Renal pelvis (tissue), 4 donors: Measurements from ENCODE around the gene SLC24A4. TPM values are rescaled to one million over a fixed set of nuclear protein-coding genes. Genes with fewer than 3 reads are reported as not detected.
"Not testable (repeated sequence)": the region's sequence is repeated elsewhere in the genome, so short reads cannot be mapped to it uniquely, and the experiment has no call there.

Experiments
- DNase-seq: peaks from one replicate; pipeline ENCODE4 v3.0.0-alpha.2; 2013
- polyA plus RNA-seq, 3 donors: library from polyadenylated mRNA; unstranded; fragments of 120-200 nt; gene quantifications; one replicate each; pipeline ENCODE4 v1.2.1, GENCODE V29; 2013; ENCODE audit not compliant: insufficient read length in 3 of 3

The SLC24A4 gene
- polyA plus RNA-seq, 3 donors: 0.13 to 0.47 (median 0.19) TPM

DNA sequence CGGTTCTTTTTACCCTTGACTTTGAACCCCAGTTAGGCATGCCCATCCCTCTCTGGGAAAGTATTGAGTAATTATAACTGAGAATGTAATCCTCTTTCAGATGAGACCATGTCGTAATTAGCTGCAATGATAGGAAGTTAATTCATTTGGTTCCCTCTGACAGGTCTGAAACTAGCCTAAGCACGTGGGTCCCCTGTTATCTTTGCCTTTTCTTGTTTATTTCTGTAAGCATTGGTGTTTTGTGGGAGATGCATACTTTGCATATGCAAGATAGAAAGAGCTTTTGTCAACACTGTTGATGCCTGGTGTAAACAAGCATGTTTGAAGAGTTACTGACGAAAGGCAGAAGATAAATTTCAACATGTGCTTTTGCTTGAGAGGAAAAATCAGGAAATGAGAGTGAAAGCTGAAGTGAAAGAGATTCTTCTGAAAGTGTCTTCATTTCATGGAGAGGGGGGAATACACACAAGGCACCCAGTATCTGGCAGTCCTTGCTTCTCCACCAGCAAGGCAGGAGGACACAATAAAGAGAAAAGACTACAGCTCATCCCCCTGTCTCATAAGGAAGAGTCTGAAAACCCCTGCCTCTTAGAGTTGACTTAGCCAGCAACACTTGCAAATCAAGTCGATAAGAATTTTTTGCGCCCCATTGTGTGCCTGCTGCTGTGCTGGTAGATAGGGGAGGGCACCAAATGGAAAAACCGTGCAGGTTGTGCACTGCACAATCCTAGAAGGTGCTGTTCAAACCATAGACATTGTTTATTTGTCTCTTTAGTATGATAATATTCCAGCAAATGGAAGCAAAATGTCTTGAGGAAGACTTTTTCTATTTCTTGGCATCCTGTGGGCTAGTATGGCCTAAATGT, 77.8 kb downstream of the SLC24A4 start:
- DNase-seq: no peak

DNA sequence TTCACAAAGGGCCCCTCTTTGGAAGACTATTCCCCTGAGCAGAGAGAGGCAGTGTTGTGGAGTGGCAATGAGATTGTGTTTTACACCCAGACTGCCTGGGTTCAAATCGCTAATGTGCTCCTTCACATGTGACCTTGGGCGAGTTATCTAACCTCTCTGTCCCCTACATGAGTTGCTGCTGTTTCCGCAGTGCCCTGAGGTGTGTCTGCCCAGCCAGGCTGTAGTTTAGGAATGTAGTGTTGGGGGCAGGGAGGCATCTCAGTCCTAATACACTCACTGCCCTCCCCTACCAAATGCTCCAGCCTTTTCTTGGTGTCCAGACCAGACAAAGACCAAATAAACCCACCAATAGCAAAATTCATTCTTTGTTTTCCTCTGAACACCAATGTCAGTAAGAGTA, 78.6 kb downstream of the SLC24A4 start:
- no peak for DNase-seq

DNA sequence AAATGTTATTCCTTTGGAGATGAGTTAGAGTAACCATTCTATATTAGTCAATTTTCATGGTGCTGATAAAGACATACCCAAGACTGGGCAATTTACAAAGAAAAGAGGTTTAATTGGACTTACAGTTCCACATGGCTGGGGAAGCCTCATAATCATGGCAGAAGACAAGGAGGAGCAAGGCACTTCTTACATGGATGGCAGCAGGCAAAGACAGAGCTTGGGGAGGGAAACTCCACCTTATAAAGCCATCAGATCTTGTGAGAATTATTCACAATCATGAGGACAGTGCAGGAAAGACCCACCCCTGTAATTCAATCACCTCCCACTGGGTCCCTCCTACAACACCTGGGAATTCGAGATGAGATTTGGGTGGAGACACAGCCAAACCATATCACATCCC, 79.5 kb downstream of the SLC24A4 start:
- not testable (repeated sequence) for DNase-seq

DNA sequence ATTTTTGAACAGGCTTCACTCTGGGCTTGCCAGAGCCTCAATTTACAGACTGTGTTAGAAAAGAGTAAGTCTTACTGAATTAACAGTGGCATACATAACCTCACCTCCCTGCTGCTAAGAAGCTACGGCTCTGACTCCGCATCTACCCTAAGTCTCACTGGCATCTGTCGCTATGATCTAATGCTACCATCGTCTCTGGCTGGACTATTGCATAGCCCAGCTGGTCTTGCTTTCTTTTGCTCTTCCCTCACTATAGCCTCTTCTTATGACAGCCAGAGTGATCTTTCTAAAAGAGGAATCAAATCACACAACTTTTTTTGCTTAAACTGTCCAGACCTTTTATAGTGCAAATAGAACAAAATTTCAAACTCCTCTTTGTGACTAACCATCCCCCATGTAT, 81.1 kb downstream of the SLC24A4 start:
- no peak for DNase-seq

DNA sequence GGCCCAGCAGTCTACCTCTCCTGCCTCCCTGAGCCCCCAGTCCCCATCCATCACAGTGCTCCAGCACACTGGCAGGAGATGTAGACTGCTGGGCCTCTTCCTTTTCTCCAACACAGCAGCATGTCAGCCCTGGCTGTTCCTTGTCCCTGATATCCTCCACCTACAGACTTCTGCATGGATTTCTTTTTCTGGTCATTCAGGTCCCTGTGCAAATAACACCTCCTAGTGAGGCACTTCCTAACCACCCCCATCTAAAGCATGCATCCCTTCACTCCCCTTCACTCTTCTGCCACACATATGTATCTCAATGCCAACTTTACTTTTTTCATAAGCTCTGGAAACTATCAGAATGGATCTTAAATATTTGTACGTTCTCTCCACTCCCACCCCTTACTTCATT, 81.5 kb downstream of the SLC24A4 start:
- DNase-seq: no peak

DNA sequence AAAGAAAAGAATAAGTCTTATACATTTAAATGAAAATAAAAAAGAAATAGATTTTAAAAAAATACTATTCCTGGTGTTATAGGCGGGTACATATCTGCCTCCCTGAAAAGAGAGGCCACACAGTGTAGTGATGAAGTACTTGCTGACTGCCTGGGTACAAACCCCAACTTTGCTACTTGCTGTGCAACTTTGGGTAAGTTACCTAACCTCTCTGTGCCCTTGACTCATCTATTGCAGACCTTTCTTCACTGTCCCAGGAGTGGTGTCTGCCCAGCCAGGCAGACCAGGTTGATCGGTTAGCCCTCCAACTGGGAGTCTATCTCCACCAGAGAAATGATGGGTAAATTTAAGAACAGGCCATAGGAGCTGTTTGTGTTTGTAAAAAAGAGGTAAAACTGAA, 82.0 kb downstream of the SLC24A4 start:
- DNase-seq: no peak

DNA sequence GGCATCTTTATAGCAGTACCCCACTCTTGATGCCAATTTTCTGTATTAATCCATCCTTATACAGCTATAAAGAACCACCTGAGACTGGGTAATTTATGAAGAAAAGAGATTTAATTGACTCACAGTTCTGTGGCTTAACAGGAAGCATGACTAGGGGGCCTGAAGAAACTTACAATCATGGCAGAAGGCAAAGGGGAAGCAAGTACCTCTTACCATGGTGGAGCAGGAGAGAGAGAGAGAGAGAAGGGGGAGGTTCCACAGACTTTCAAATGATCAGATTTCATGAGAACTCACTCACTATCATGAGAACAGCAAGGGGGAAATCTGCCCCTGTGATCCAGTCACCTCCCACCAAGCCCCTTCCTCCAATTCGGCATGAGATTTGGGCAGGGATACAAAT, 84.4 kb downstream of the SLC24A4 start:
- no peak for DNase-seq

DNA sequence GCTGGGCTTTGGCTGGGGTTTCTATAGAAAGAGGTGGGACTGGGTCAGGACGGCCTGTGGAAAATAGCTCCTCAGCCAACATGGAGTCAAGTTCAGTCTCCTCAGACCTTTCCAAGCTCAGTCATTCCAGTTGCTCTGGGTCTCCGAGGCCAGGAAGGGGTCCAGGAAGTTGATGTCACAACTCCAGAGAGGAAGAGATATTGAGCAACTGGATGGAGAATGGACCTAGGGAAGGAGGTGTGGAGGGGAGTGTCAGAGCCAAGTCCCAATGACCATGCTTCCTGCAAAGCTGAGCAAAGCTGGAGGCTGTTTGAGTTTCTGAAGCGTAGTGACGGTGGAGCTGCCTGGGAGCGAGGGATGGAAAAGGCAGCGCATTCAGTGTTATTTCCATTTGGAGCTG, 86.1 kb downstream of the SLC24A4 start:
- DNase-seq: no peak

DNA sequence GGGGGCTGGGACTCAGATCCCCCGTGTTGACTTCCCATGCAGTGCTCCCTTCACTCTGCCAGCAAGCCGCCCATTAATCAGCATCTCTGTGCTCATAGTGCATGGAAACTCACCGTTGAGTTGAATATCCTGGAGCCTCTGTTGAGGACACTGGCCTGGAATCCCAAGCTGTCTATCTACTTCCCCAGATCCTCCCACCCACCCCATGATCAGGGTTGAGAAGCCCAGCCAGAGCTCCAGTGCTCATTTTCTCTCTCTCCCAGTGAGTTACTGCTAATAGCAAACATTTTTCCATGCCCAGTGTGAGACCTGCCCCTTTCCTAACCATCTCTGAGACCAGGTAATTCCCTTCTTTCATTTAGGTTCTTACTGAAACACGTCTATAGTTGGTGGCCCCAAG, 88.2 kb downstream of the SLC24A4 start:
- DNase-seq: no peak

DNA sequence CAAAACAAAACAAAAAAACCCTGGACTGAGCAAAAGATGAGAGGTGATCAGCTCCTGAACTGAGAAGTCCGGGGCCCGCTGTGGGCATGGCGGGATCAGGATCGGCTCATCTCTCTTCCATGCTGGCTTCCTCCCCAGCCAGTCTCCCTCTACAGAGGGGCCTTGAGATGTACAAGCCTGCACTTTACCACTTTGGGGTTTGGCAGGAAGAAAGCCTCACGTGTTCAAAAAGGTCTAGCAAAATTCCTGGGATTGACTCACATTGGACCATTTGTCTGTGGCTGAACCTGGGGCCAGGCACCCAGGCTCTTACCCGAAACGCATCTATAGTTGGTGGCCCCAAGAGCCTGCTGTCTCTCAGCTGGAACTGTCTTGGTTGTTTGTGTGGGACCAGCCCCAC, 89.0 kb downstream of the SLC24A4 start:
- no peak for DNase-seq

DNA sequence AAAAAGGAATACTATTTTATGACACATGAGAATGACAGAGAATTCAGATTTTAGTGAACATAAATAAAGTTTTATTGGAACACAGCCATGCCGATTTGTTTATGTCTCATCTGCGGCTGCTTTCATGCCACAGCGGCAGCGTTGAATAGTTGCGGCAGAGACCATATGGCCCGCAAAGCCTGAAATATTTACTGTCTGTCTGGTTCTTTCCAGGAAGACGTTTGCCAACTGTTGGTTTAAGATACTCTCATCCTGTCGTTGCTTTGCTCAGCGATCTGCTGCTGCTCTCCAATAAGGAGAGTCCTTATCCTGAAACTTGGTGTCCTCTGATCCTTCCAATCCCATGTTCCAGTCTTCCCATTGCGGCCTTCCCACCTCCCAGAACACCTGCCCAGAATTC, 89.9 kb downstream of the SLC24A4 start:
- DNase-seq: no peak

DNA sequence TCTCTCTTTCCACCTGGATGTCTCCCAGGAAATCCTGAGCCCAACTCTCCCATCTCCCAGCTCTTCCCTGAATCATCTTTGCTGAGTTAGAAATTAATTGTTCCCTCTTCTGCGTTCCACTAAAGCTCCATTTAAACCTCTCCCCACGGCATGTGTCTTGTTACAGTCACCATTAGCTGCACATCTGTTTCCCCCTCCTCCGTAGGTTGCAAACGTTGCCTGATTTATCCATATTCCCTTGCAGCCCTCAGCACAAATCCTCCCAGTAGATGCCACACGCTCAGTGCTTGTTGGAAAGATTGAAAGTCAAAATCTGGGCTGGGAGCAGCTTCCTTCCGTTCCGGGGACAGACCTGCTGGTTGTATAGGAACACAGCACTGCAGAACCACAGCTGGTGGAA, 90.4 kb downstream of the SLC24A4 start:
- DNase-seq: no peak

DNA sequence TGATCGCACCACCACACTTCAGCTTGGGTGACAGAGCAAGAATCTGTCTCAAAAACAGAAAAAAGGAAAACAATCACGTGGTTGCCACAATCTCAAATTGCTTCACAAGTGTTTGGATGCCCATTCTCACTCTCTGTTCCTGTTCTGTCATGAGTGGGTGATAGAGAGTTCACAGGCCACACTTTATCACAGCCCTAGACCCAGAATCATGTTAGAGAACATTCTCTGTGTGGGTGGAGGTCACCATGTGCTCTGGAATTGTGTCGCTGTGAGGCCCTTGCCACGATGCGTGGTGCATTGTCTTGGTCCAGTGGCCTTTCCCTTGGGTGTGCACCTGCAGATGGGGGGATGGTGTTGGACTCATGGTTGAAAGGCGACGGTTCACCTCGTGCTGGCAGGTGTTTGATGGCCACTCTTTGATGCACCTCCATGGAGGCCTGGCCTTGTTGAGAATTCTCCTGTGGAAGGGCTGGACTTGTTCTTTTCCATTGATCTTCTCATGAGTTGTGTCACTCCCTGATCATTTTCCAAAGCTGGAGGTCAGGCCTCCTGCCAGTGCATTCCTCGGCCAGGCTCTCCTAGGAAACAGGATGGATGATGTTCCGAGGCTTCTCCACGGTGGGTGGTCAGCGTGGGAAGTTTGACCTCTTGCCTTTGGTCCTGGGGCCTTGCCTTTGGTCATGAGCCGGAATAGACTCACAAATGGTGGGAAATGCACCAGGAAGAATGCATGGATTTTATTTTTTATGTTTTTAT, 91.9 kb downstream of the SLC24A4 start:
- no peak for DNase-seq

DNA sequence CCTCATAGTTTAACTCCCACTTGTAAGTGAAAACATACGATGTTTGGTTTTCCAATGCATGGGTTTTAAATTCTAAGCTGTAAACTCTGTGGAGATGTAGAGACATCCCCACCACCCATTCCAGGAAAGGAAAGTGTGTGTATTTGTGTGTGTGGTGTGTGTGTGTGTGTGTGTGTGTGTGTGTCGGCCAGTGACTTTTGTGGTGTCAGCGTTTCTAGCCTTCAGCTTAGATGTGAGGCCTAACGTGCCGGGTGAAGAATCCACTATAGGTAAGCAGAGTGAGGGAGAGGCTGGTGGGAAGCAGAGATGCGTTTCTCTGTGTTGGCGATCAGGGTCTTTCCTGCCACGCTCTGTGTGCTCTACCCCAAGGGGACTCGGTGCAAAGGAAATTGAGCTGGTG, 93.0 kb downstream of the SLC24A4 start:
- no peak for DNase-seq

DNA sequence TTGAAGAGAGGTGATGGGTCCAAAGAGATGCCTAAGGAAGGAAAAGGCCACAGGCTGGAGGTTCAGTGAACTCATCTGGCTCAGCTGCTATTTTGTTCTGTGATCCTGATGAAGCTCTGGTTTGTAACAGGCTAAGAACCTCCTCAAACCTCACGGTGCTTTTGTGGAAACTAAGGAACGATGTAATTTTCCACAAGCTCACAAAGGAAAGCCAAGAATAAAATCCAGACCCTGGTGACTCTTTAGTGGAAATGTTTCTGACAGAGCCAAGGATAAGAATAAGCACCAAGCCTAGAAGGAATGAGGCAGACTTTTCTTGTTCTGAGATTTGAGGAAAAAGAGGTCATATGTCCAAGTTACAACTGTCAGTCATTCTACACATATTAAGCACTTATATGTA, 93.6 kb downstream of the SLC24A4 start:
- DNase-seq: no peak

DNA sequence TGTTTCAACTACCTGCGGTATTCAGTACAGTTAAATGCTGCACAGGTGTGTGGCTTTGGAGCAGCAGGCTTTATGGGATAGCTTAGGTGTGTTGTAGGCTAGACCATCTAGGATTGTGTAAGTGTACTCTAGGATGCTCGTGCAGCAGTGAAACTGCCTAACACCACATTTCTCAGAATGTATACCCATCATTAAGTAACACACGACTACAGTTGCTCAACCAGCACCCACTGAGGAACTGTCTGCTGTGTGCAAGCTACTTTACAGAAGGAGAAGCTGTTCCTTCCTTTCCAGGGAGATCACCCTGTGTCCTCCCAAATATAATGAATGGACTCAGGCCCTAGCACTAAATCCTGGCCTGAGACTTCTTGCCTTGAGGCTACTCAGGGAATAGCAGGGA, 94.8 kb downstream of the SLC24A4 start:
- no peak for DNase-seq

DNA sequence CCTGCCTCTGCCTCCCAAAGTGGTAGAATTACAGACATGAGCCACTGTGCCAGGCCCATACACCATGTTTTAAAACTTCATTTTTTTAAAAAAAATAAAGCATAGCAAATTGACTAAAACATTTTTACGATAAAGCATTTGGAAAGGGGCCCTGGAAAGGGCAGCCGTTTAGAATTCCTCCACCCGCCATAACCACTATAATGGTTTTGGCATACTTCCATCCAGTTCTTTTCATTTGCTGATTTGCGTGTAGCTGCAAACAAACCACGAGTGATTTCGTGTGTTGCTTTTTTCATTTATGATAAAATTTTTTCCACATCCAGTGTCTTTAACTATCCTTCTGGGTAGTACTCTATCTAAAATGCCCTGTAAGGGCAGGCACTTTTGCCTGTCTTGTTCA, 98.8 kb downstream of the SLC24A4 start:
- no peak for DNase-seq

DNA sequence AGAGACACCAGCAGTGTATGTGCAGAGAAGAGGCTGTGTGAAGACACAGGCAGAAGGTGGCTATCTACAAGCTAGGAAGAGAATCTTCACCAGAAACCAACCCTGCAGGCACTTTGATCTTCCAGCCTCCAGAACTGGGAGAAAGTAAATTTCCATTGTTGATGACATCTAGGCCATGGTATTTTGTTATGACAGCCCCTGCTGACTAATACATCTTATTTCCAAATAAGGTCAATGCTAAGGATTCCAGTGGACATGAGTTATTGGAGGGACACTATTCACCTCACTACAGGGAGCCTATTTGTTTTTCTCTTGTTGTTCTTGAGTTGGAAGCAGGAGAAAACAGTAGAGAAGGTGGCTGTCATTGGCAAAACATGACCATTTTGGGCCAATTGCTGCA, 102.1 kb downstream of the SLC24A4 start:
- no peak for DNase-seq

DNA sequence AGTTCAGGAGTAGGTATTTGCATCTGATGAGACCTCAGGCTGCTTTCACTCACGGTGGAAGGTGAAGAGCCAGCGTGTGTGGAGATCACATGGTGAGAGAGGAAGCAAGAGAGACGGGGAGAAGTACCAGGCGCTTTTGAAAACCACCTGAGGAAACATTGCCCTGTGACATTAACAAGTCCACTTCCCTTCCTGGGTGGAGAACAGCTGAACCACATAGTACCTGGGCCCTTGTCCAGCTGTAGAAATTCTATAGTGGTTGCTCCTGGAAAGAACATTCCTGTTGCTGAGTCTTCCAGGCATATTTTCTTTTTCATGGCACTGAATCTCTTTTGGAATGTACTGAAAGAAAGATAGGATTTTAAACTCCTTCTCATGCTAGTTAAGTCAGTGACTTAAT, 103.3 kb downstream of the SLC24A4 start:
- no peak for DNase-seq

DNA sequence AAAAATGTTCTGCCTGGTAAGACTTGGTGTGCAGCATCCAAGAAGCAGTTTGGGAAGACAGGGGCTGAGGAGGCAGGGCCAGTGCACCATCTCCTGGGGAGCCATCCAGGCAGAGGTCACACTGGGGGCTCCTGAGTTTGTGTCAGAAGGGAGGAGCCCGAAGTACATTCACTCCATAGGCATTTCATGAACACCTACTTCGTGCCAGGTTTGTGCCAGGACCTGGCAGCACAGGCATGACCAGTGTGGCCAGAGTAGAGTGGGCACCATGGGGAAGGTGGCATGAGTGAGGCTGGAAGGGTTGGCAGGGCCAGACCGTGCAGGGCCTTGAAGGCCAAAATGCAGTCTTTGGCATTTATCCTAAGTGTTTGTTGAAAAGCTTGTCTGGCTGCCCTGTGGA, 104.1 kb downstream of the SLC24A4 start:
- DNase-seq: no peak

DNA sequence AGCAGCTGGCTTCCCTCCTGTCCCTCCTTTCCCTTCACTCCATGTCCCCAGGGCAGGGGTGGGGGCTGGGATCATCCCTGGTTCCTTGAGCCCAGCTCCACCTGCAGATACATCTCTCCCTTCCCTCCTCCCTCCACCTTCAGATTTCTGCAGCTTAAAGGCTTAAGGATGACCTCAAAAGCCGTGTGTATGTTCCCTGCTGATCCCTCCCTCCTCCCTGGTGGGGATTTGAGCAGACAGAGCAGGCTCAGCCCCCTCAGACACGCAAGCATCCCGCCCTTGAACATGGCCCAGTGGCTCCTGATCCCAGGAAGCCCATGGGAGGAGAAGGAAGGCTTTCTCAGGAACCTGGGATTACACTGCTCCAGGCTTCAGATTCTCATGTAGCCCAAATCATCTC, 107.7 kb downstream of the SLC24A4 start:
- DNase-seq: no peak

DNA sequence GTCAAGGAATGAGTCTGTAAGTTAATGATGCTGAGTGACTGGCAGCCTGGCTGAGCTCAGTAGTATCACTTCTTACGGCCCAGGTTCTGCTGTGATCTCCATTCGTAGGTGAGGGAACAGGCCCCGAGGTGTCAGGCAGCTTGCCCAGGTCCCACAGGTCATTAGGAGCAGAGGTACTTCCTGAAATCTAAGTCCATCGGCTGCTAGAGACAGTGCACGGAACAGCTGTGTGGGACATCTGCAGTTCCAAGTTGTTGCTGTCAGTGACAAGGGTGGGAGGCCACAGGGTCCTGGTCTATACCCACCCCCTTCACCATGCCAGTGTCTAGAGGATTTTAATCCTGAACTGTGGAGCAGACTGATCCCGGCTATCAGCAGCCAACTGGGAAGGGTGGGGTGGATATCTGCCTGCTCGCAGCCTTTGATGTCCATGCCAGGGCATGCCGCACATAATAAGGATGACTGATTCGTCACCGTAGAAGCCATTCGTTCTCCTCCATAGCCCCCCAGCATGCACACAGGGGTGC, 108.3 kb downstream of the SLC24A4 start:
- DNase-seq: no peak

DNA sequence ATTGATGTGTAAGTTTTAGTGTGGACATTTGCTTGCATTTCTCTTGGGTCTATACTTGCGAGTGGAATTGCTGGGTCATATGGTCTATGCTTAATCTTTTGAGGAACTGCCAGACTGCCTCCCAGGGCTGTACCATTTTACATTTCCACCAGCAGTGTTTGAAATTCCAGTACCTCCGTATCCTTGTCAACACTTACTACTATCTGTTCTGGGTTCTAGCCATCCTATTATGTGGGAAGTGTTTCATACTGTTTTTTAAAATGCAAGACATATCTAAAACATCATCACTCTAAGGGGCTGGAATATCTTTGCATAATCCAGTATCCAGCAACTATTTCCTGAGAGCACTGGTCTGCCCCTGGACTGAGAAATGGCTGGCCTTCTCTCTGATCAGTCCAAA, 110.4 kb downstream of the SLC24A4 start:
- no peak for DNase-seq
